Fibroblast of villous mesenchyme (primary cell): ENCODE measurements around the gene MIA3. TPM values are rescaled to one million over a fixed set of nuclear protein-coding genes. Genes with fewer than 3 reads are reported as not detected.

ENCODE experiments used
- DNase-seq: peaks from one replicate; pipeline ENCODE4 v3.0.0-alpha.2; 2010; ENCODE audit warnings: low read depth
- H3K4me3 ChIP-seq: 2 replicates; pipeline ENCODE4 v1.5.1; 2011; ENCODE audit warnings: low read depth, mild to moderate bottlenecking, low read length
- CTCF ChIP-seq: IDR thresholded peaks from 2 replicates; pipeline ENCODE4 v1.5.1; 2012; ENCODE audit warnings: low read depth, mild to moderate bottlenecking, low read length; ENCODE audit not compliant: insufficient read depth
- total RNA-seq: library from RNA; depleted of rRNA; stranded (reverse); fragments of >200 nt; gene quantifications from 2 replicates; pipeline ENCODE4 v1.2.3, GENCODE V29; 2012

MIA3 gene
- total RNA-seq, 1 donor = 54.0 TPM

- peak; percentile 31 for DNase-seq
- H3K4me3 ChIP-seq = no peak overlapping the region
- no peak for TF ChIP-seq CTCF
Measured at GRCh38 chr1:222709700-222710153, 91.8 kb downstream of the MIA3 start.

GRCh38 chr1:222711319-222712252 is 93.7 kb downstream of the MIA3 start:
- no peak for TF ChIP-seq CTCF
- H3K4me3 ChIP-seq = peak overlapping the region; percentile 96
- DNase-seq = peak; percentile 75

- H3K4me3 ChIP-seq = peak within 1 kb of the TSS; percentile 96
- TF ChIP-seq CTCF = no peak
- DNase-seq = peak; percentile 83
Measured at GRCh38 chr1:222712253-222713090, 94.6 kb downstream of the MIA3 start, which contains the start of the genes AIDA and BROX. Gene AIDA (minus strand): TSS chr1:222712491. CDS start chr1:222712317, 174 bp downstream. Gene BROX (plus strand): TSS chr1:222712564. CDS start chr1:222715700, 3,136 bp downstream.

GRCh38 chr1:222713091-222713961 is 95.4 kb downstream of the MIA3 start:
- H3K4me3 ChIP-seq = peak overlapping the region; percentile 96
- no peak for TF ChIP-seq CTCF
- DNase-seq = peak; percentile 96

GRCh38 chr1:222716393-222716792 is 98.5 kb downstream of the MIA3 start:
- no peak overlapping the region for H3K4me3 ChIP-seq
- no peak for TF ChIP-seq CTCF
- DNase-seq = no peak

Other genes with a start within 250 kb of the MIA3 start
- gene HHIPL2, start 70.0 kb upstream of the MIA3 start, total RNA-seq = not detected in 2 replicates
- gene TAF1A, start 28.2 kb upstream of the MIA3 start, total RNA-seq = 7.1 and 15.5 TPM in 2 replicates
- gene AIDA, start 94.4 kb downstream of the MIA3 start, total RNA-seq = 39.3 and 48.4 TPM in 2 replicates
- gene BROX, start 94.5 kb downstream of the MIA3 start, total RNA-seq = 72.2 and 92.0 TPM in 2 replicates
- not detected in 2 replicates for gene FAM177B, start 119.1 kb downstream of the MIA3 start, total RNA-seq
- gene DISP1, start 196.9 kb downstream of the MIA3 start, total RNA-seq = 3.5 and 4.2 TPM in 2 replicates